Measurements from ENCODE around the gene NPIPA5.
"Not testable (repeated sequence)": the region's sequence is repeated elsewhere in the genome, so short reads cannot be mapped to it uniquely, and the experiment has no call there.

The NPIPA5 gene

GRCh38 chr16:15352852-15353251 is 25.2 kb downstream of the NPIPA5 start:
- not testable (repeated sequence) for H3K27ac ChIP-seq (replicated peaks); H3K27me3 ChIP-seq (ENCODE audit: insufficient read depth, poor library complexity, severe bottlenecking); DNase-seq (ENCODE audit: low read depth in 1 of 2, low spot score in 1 of 2); H3K4me3 ChIP-seq (replicated peaks; ENCODE audit: insufficient read depth, low read length)

GRCh38 chr16:15351745-15352144 is 26.3 kb downstream of the NPIPA5 start:
- H3K27ac ChIP-seq (replicated peaks); H3K4me3 ChIP-seq (replicated peaks; ENCODE audit: insufficient read depth, low read length); H3K27me3 ChIP-seq (ENCODE audit: insufficient read depth, poor library complexity, severe bottlenecking); DNase-seq (ENCODE audit: low read depth in 1 of 2, low spot score in 1 of 2): not testable (repeated sequence)

- DNase-seq (ENCODE audit: low read depth in 1 of 2, low spot score in 1 of 2); H3K27me3 ChIP-seq (ENCODE audit: insufficient read depth, poor library complexity, severe bottlenecking); H3K4me3 ChIP-seq (replicated peaks; ENCODE audit: insufficient read depth, low read length); H3K27ac ChIP-seq (replicated peaks): not testable (repeated sequence)
Measured at GRCh38 chr16:15351251-15351650, 26.8 kb downstream of the NPIPA5 start.

- H3K27me3 ChIP-seq (ENCODE audit: insufficient read depth, poor library complexity, severe bottlenecking); H3K27ac ChIP-seq (replicated peaks); DNase-seq (ENCODE audit: low read depth in 1 of 2, low spot score in 1 of 2); H3K4me3 ChIP-seq (replicated peaks; ENCODE audit: insufficient read depth, low read length): not testable (repeated sequence)
Measured at GRCh38 chr16:15348721-15349120, 29.4 kb downstream of the NPIPA5 start.

GRCh38 chr16:15342337-15342736 is 35.8 kb downstream of the NPIPA5 start:
- not testable (repeated sequence) for H3K27me3 ChIP-seq (ENCODE audit: insufficient read depth, poor library complexity, severe bottlenecking); H3K4me3 ChIP-seq (replicated peaks; ENCODE audit: insufficient read depth, low read length); DNase-seq (ENCODE audit: low read depth in 1 of 2, low spot score in 1 of 2); H3K27ac ChIP-seq (replicated peaks)

GRCh38 chr16:15338986-15339385 is 39.1 kb downstream of the NPIPA5 start:
- not testable (repeated sequence) for DNase-seq (ENCODE audit: low read depth in 1 of 2, low spot score in 1 of 2); H3K27me3 ChIP-seq (ENCODE audit: insufficient read depth, poor library complexity, severe bottlenecking); H3K4me3 ChIP-seq (replicated peaks; ENCODE audit: insufficient read depth, low read length); H3K27ac ChIP-seq (replicated peaks)

GRCh38 chr16:15337974-15338605 is 40.0 kb downstream of the NPIPA5 start:
- H3K4me3 ChIP-seq (replicated peaks; ENCODE audit: insufficient read depth, low read length); H3K27me3 ChIP-seq (ENCODE audit: insufficient read depth, poor library complexity, severe bottlenecking); DNase-seq (ENCODE audit: low read depth in 1 of 2, low spot score in 1 of 2); H3K27ac ChIP-seq (replicated peaks): not testable (repeated sequence)

GRCh38 chr16:15335609-15336008 is 42.5 kb downstream of the NPIPA5 start:
- DNase-seq (ENCODE audit: low read depth in 1 of 2, low spot score in 1 of 2); H3K4me3 ChIP-seq (replicated peaks; ENCODE audit: insufficient read depth, low read length); H3K27ac ChIP-seq (replicated peaks); H3K27me3 ChIP-seq (ENCODE audit: insufficient read depth, poor library complexity, severe bottlenecking): not testable (repeated sequence)

GRCh38 chr16:15333969-15334368 is 44.1 kb downstream of the NPIPA5 start:
- not testable (repeated sequence) for H3K27me3 ChIP-seq (ENCODE audit: insufficient read depth, poor library complexity, severe bottlenecking); H3K4me3 ChIP-seq (replicated peaks; ENCODE audit: insufficient read depth, low read length); H3K27ac ChIP-seq (replicated peaks)
- peak in 1 of 2 experiments; percentile 1 for DNase-seq (ENCODE audit: low read depth in 1 of 2, low spot score in 1 of 2)

- not testable (repeated sequence) for H3K27me3 ChIP-seq (ENCODE audit: insufficient read depth, poor library complexity, severe bottlenecking); H3K4me3 ChIP-seq (replicated peaks; ENCODE audit: insufficient read depth, low read length); DNase-seq (ENCODE audit: low read depth in 1 of 2, low spot score in 1 of 2); H3K27ac ChIP-seq (replicated peaks)
Measured at GRCh38 chr16:15330978-15331377, 47.1 kb downstream of the NPIPA5 start.

- H3K27ac ChIP-seq (replicated peaks); H3K4me3 ChIP-seq (replicated peaks; ENCODE audit: insufficient read depth, low read length); DNase-seq (ENCODE audit: low read depth in 1 of 2, low spot score in 1 of 2); H3K27me3 ChIP-seq (ENCODE audit: insufficient read depth, poor library complexity, severe bottlenecking): not testable (repeated sequence)
Measured at GRCh38 chr16:15324954-15325353, 53.1 kb downstream of the NPIPA5 start.

- H3K27ac ChIP-seq (replicated peaks); DNase-seq (ENCODE audit: low read depth in 1 of 2, low spot score in 1 of 2); H3K4me3 ChIP-seq (replicated peaks; ENCODE audit: insufficient read depth, low read length); H3K27me3 ChIP-seq (ENCODE audit: insufficient read depth, poor library complexity, severe bottlenecking): not testable (repeated sequence)
Measured at GRCh38 chr16:15323373-15323772, 54.7 kb downstream of the NPIPA5 start.

- H3K4me3 ChIP-seq (replicated peaks; ENCODE audit: insufficient read depth, low read length); H3K27ac ChIP-seq (replicated peaks); DNase-seq (ENCODE audit: low read depth in 1 of 2, low spot score in 1 of 2); H3K27me3 ChIP-seq (ENCODE audit: insufficient read depth, poor library complexity, severe bottlenecking): not testable (repeated sequence)
Measured at GRCh38 chr16:15321221-15321620, 56.9 kb downstream of the NPIPA5 start.

GRCh38 chr16:15314562-15314961 is 63.5 kb downstream of the NPIPA5 start:
- not testable (repeated sequence) for H3K4me3 ChIP-seq (replicated peaks; ENCODE audit: insufficient read depth, low read length); H3K27me3 ChIP-seq (ENCODE audit: insufficient read depth, poor library complexity, severe bottlenecking); DNase-seq (ENCODE audit: low read depth in 1 of 2, low spot score in 1 of 2); H3K27ac ChIP-seq (replicated peaks)

Data from HL-60 (cell line).